ENCODE measurements around the gene DAZAP1.

DNA sequence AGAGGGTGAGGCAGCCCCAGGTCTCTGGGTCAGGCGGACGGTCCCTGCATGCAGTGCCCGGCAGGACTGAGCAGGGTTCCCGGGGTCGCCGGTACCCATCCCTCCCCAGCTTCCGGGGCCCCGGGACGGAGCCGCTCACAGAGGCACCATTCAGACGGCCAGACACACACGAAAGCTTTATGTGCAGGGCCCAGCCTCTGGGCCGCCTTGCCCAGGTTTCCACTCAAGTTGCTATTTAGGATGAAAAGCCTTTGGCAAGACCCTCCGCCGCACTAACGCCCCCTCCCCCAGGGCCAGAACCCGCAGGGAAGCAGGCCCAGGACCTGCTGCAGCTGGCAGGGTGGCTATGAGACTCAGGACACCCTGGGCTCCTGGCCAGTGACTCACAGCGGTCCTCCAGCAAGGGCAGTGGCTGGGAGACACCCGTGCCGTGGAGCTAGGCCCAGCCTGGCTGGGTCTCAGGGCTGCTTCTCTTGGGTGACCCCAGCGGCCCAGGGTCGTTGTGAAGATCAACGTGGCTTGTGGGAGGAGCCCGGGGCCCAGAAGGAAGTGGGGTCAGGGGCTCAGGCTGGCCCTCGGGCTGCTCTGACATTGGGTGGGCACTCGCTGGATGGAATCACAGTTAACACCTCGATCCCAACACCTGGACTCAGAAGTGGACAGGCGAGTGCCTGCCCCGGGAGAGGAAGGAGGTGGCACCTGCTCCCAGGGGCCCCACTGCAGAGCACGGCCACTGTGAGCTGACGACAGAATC, 66.8 kb downstream of the DAZAP1 start:
- no peak for TF ChIP-seq POLR2A (IDR thresholded peaks at IDR 0.05)
- TF ChIP-seq, protein P1, sequence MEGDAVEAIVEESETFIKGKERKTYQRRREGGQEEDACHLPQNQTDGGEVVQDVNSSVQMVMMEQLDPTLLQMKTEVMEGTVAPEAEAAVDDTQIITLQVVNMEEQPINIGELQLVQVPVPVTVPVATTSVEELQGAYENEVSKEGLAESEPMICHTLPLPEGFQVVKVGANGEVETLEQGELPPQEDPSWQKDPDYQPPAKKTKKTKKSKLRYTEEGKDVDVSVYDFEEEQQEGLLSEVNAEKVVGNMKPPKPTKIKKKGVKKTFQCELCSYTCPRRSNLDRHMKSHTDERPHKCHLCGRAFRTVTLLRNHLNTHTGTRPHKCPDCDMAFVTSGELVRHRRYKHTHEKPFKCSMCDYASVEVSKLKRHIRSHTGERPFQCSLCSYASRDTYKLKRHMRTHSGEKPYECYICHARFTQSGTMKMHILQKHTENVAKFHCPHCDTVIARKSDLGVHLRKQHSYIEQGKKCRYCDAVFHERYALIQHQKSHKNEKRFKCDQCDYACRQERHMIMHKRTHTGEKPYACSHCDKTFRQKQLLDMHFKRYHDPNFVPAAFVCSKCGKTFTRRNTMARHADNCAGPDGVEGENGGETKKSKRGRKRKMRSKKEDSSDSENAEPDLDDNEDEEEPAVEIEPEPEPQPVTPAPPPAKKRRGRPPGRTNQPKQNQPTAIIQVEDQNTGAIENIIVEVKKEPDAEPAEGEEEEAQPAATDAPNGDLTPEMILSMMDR (IDR thresholded peaks at IDR 0.05), result no peak

All from lower leg skin (tissue), 3 donors.